GM13977 (cell line): Measurements from ENCODE around the gene MRAS.

Experiments used
- DNase-seq: peaks from one replicate; pipeline ENCODE4 v3.0.0; 2012; ENCODE audit warnings: low spot score
- CTCF ChIP-seq: IDR thresholded peaks from 2 replicates; pipeline ENCODE4 v1.5.1; 2012; ENCODE audit warnings: mild to moderate bottlenecking, control low read depth; ENCODE audit not compliant: insufficient read depth; ENCODE audit errors: extremely low read depth, missing control alignments
- in situ Hi-C: fragments of 300-500 bp; cut with MboI; formaldehyde crosslinking; loops from one replicate; pipeline ENCODE4 v1.12.0; 2022; ENCODE audit warnings: low sequenced_read_pairs, low pct_unique_long_range_greater_than_20kb, mixed read lengths, inconsistent platforms; ENCODE audit not compliant: unreplicated experiment

The MRAS gene

GRCh38 chr3:138365253-138365555 is 16.8 kb downstream of the MRAS start:
- DNase-seq = no peak
- in situ Hi-C loops = no loop called here
- TF ChIP-seq CTCF = no peak

DNA sequence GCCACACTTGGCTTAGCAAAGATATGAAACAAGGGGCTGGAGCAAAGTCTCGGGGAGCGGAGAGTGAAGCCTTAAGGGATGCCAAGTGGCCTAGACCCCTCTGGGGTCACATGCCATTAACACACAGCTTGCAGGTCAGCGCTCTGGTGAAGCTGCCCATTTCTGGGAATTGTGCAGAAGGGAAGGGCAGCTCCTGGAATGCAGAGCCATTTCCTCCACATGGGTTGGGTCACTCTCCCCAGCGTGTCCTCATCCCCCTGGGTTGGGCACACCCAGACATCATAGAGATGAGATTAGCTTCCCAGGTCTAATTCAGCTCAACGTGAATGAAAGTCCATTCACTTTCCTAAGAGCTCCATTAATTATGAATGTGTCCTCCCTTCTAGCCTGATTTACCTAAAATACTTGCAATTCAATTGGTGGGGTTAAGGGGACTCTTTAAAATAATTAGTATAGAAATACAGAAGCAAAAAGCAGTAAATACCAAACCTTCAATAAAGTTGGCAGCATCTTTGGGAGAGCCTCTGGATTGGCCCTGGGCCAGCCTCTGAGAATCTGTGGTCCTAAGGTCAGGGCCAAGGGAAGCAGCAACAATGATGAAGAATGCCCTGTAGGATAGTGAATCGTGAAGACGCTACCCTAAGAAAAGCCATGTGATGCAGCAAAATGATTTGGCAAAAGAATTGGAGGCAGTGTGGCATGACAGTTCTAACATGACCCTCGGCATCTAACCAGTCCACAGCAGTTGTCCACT is 17.8 kb downstream of the MRAS start:
- in situ Hi-C loops = no loop called here
- DNase-seq = no peak
- TF ChIP-seq CTCF = no peak

DNA sequence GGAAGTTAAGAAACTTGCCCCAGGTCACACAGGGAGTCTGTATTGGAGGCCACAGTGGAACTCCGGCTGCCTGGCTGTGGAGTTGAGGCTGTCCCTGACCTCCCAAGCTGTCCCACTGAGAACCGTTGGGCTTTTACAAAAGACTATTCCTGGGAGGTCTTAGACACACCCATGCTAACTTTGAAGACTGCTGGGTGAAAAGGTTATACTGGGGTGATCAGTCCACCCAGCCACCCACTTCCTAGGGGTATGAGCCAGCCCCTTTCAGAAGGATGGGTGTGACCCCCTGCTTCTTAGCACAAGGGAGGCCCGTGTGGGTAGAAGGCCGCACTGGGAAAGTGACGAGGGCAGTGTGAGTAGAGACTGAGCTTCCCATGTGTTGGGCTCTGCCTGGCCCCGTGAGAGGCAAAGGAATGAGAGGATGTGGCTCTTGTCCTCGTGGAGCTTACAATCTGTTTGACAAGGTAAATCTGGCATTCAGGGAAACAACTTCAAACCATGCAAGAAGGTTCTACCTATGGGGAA is 19.0 kb downstream of the MRAS start:
- TF ChIP-seq CTCF = no peak
- in situ Hi-C loops = no loop called here
- DNase-seq = no peak

GRCh38 chr3:138367911-138368310 is 19.5 kb downstream of the MRAS start:
- TF ChIP-seq CTCF = no peak
- in situ Hi-C loops = no loop called here
- DNase-seq = no peak

GRCh38 chr3:138369151-138369900 is 20.9 kb downstream of the MRAS start:
- in situ Hi-C loops = no loop called here

GRCh38 chr3:138370321-138370720 is 21.9 kb downstream of the MRAS start:
- no peak for TF ChIP-seq CTCF
- no peak for DNase-seq
- in situ Hi-C loops = no loop called here

More at GRCh38 chr3:138369151-138369900, 20.9 kb downstream of the MRAS start:
- DNase-seq = no peak
- no peak for TF ChIP-seq CTCF
